ENCODE data around the gene CAPN5.

GRCh38 chr11:77156396-77157195, 89.8 kb downstream of the CAPN5 start:
- TF ChIP-seq CTCF (IDR thresholded peaks at IDR 0.05; ENCODE audit: low read depth, low read length, missing input control) (no peak), MAX (IDR thresholded peaks at IDR 0.05) (no peak), SP1 (IDR thresholded peaks at IDR 0.05) (no peak), REST (IDR thresholded peaks at IDR 0.05) (no peak), HNF4A (conservative IDR thresholded peaks at IDR 0.05) (no peak), NR2F2 (IDR thresholded peaks at IDR 0.05) (no peak), RAD21 (IDR thresholded peaks at IDR 0.05) (no peak), TAF1 (conservative IDR thresholded peaks at IDR 0.05) (no peak)

Measured in liver (tissue), 3 donors.